ENCODE results near the gene SMARCAL1. TPM values are rescaled to one million over a fixed set of nuclear protein-coding genes. Genes with fewer than 3 reads are reported as not detected.

The SMARCAL1 gene
- total and polyA plus RNA-seq, 4 donors, result 9.4 to 29.8 (median 12.4) TPM

DNA sequence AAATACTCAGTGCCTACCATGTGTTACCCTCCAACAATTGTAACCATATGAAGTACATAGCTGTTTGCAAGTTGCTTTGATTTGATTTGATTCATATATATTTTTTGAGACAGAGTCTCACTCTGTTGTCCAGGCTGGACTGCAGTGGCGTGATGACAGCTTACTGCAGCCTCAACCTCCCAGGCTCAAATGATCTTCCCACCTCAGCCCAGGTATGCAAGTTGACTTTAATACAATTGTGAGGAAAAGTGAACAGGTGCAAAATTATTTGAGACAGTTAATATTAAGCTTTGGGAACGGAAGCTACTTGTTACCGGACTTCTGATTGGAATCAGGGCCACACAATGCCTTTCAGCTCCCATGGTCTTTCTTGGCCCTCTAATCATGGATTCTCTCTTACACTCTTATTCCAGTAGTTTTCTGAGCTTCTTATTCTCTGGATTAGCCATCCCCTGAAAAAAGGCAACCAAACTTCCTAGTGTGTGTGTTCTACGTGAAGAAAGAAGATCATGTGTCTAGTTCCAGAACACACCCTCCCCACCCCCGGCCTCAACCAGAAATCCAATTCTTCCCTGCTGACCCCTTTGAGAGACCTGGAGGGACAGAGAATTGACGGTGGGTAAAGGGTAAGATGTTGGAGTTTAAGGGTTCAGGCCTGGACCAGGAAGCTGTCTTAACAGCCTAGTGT lies 85.2 kb downstream of the SMARCAL1 start:
- ATAC-seq (ENCODE audit: low FRiP score) (no peak), DNase-seq (no peak)
- 81 to 90% methylated on average over 6 of the region's 6 CpGs for WGBS, 2 donors
- no peaks in the 10 kb centered on the region for H3K4me1 ChIP-seq (ENCODE audit: control insufficient read depth in 1 of 2, insufficient read depth in 2 of 2, low read length in 2 of 2)
- no peaks in the 10 kb centered on the region for H3K9me3 ChIP-seq (ENCODE audit: control insufficient read depth, low read length)
- H3K4me3 ChIP-seq (ENCODE audit: low read length in 2 of 2), result peak overlapping the region; percentile 6 to 63
- intact Hi-C loops (cut with DNase I), result no loop called here
- H3K27me3 ChIP-seq (ENCODE audit: control insufficient read depth in 1 of 2, insufficient read depth in 2 of 2, low read length in 1 of 2), result no peaks in the 10 kb centered on the region
- H3K36me3 ChIP-seq (ENCODE audit: control insufficient read depth in 1 of 2, insufficient read depth in 2 of 2, low read length in 1 of 2), result peaks cover 0 to 1% of the 10 kb centered on the region in 2 donors
- H3K27ac ChIP-seq (ENCODE audit: low read depth in 1 of 2, low read length in 2 of 2), result peak overlapping the region in 1 of 2 donors; percentile 8

DNA sequence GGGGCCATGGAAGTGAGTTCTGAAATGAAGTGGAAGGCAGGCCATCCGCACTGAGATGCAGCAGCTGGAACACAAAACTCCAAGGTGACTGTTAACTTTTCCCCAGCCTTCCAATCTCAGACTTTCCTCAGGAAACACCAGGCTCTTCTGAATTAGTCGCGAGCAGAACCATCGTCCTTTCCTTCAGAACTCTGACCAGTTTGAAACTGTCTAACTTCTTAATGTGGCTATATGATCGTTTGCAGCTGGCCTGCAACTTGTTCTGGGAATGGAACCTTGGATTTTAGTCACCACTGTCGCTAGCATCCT lies 85.7 kb downstream of the SMARCAL1 start:
- peak overlapping the region; percentile 42 to 63 for H3K4me3 ChIP-seq (ENCODE audit: low read length in 2 of 2)
- no peaks in the 10 kb centered on the region for H3K4me1 ChIP-seq (ENCODE audit: control insufficient read depth in 1 of 2, insufficient read depth in 2 of 2, low read length in 2 of 2)
- ATAC-seq (ENCODE audit: low FRiP score) (no peak), DNase-seq (no peak)
- H3K27ac ChIP-seq (ENCODE audit: low read depth in 1 of 2, low read length in 2 of 2), result peak overlapping the region in 1 of 2 donors; percentile 8
- H3K36me3 ChIP-seq (ENCODE audit: control insufficient read depth in 1 of 2, insufficient read depth in 2 of 2, low read length in 1 of 2), result peaks cover 0 to 3% of the 10 kb centered on the region in 2 donors
- H3K27me3 ChIP-seq (ENCODE audit: control insufficient read depth in 1 of 2, insufficient read depth in 2 of 2, low read length in 1 of 2), result no peaks in the 10 kb centered on the region
- no peaks in the 10 kb centered on the region for H3K9me3 ChIP-seq (ENCODE audit: control insufficient read depth, low read length)
- intact Hi-C loops (cut with DNase I), result no loop called here
- 17 to 18% methylated on average over 6 of the region's 6 CpGs for WGBS, 2 donors

DNA sequence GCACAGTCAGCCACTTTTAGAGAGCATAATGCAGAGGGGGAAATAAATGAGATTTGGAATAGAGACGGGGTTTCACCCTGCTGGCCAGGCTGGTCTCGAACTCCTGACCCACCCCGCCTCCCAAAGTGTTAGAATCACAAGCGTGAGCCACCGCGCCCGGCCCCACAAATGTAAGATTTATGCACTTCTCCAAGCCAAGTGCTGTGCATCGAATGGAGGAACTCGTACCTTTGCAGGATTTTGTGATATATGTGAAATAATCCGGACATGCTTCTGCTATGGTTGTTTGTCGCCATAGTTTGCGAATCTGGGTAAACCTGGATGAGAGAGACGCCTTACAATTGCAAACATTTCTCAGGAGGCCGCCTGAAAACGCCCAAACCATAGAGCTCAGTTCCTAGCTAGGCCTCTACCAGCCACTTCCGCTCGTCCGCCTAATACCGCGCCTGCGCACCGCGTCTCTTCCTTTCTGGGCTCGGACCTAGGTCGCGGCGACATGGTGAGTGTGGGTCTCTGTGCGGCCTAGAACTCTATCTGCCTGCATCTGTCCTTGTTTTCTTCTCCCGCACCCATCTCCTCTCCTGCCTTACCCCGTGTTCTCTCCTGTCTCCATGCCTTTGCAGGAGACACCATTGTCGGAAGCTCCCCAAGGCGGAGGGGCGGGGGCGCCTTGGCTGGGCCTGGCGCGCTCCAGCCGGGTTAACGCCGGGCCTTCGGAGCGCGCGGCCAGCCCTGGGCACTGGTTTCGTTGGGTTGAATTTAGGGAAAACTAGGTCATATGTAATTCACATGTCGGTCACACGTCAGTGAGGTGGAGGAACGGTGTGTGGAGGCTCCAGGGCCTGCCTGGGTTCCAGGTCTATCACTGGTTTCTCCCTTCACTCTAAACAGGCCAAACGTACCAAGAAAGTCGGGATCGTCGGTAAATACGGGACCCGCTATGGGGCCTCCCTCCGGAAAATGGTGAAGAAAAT lies 86.4 kb downstream of the SMARCAL1 start, which contains the start of gene RPL37A:
RPL37A (plus strand) TSS at position 466 of the 974 bp plus-strand sequence; CDS start at position 497, 31 bp downstream.
- Histone ChIP-seq H3K9me3 (ENCODE audit: control insufficient read depth, low read length) (no peaks in the 10 kb centered on the region), H3K4me1 (ENCODE audit: control insufficient read depth in 1 of 2, insufficient read depth in 2 of 2, low read length in 2 of 2) (no peaks in the 10 kb centered on the region), H3K27ac (ENCODE audit: low read depth in 1 of 2, low read length in 2 of 2) (peak within 1 kb of the TSS in 1 of 2 donors; percentile 75), H3K36me3 (ENCODE audit: control insufficient read depth in 1 of 2, insufficient read depth in 2 of 2, low read length in 1 of 2) (peaks cover 0 to 3% of the 10 kb centered on the region in 2 donors), H3K27me3 (ENCODE audit: control insufficient read depth in 1 of 2, insufficient read depth in 2 of 2, low read length in 1 of 2) (no peaks in the 10 kb centered on the region), H3K4me3 (ENCODE audit: low read length in 2 of 2) (peak within 1 kb of the TSS; percentile 42 to 63)
- intact Hi-C loops (cut with DNase I), result no loop called here
- peak; percentile 96 to 97 for DNase-seq
- peak; percentile 98 for ATAC-seq (ENCODE audit: low FRiP score)
- WGBS, 2 donors, result 0 to 1% methylated on average over 54 of the region's 54 CpGs

DNA sequence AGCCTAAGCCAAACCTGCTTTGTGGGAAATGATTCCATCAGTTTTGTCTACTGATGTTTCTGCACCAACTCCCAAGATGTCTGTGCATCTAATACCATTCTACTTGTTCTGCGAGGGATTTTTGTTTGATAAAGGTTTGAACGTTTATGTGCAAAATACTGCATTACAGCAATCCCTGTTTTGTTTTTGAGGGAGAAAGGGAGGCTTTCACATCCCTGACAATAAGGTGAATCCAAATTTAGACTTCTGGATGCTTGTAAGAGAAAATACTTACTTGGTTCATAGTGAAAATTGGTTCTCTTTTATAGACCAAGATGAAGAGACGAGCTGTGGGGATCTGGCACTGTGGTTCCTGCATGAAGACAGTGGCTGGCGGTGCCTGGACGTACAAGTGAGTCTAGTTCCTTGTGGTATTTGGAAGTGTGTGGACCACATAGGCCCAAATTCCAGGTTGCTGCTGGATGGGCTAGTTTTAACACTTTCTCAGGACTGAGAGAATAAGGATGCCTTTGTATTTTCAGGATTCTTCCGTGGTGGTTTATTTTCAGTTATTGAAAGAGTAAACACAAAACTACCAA lies 87.4 kb downstream of the SMARCAL1 start:
- no peaks in the 10 kb centered on the region for H3K27me3 ChIP-seq (ENCODE audit: control insufficient read depth in 1 of 2, insufficient read depth in 2 of 2, low read length in 1 of 2)
- intact Hi-C loops (cut with DNase I), result no loop called here
- H3K4me1 ChIP-seq (ENCODE audit: control insufficient read depth in 1 of 2, insufficient read depth in 2 of 2, low read length in 2 of 2), result no peaks in the 10 kb centered on the region
- peak overlapping the region; percentile 40 to 63 for H3K4me3 ChIP-seq (ENCODE audit: low read length in 2 of 2)
- no peak overlapping the region for H3K27ac ChIP-seq (ENCODE audit: low read depth in 1 of 2, low read length in 2 of 2)
- ATAC-seq (ENCODE audit: low FRiP score) (no peak), DNase-seq (no peak)
- H3K9me3 ChIP-seq (ENCODE audit: control insufficient read depth, low read length), result no peaks in the 10 kb centered on the region
- H3K36me3 ChIP-seq (ENCODE audit: control insufficient read depth in 1 of 2, insufficient read depth in 2 of 2, low read length in 1 of 2), result peaks cover 0 to 3% of the 10 kb centered on the region in 2 donors
- 16 to 19% methylated on average over 6 of the region's 6 CpGs for WGBS, 2 donors

DNA sequence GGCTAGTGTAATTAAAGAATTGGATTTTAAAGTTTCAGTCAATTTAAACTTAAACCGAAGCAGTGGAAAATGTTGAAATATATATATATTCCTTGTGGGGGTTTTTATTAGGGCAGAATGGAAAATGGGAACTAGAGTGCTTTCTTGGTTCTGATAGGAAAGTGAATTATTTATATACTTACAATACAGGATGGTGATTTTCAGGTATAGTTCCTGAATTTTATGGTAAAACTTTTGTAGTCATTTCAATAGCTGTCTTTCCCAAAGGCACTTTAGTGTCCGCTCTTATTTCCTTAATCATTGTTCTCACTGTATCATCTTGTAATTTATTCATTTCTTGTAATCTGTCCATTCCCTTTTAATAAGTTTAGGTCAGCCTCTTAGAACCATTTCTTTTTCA lies 88.3 kb downstream of the SMARCAL1 start:
- no peak for DNase-seq
- WGBS, 2 donors, result 94 to 95% methylated on average over 2 of the region's 2 CpGs
- Histone ChIP-seq H3K9me3 (ENCODE audit: control insufficient read depth, low read length) (no peaks in the 10 kb centered on the region), H3K36me3 (ENCODE audit: control insufficient read depth in 1 of 2, insufficient read depth in 2 of 2, low read length in 1 of 2) (peaks cover 0 to 3% of the 10 kb centered on the region in 2 donors), H3K27me3 (ENCODE audit: control insufficient read depth in 1 of 2, insufficient read depth in 2 of 2, low read length in 1 of 2) (no peaks in the 10 kb centered on the region), H3K4me3 (ENCODE audit: low read length in 2 of 2) (no peak overlapping the region), H3K4me1 (ENCODE audit: control insufficient read depth in 1 of 2, insufficient read depth in 2 of 2, low read length in 2 of 2) (no peaks in the 10 kb centered on the region), H3K27ac (ENCODE audit: low read depth in 1 of 2, low read length in 2 of 2) (no peak overlapping the region)
- ATAC-seq (ENCODE audit: low FRiP score), result no peak
- intact Hi-C loops (cut with DNase I), result no loop called here

DNA sequence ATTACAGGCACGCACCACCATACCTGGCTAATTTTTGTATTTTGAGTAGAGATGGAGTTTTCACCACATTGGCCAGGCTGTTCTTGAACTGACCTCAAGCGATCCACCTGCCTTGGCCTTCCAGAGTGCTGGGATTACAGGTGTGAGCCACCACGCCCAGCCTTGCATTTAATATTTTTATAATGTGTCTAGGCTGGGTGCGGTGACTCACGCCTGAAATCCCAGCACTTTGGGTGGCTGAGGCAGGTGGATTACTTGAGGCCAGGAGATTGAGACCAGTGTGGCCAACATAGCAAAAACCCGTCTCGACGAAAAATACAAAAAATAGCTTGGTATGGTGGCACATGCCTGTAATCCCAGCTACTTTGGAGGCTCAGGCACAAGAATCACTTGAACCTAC lies 89.6 kb downstream of the SMARCAL1 start:
- 85% methylated on average over 8 of the region's 8 CpGs for WGBS, 2 donors
- H3K4me3 ChIP-seq (ENCODE audit: low read length in 2 of 2), result no peak overlapping the region
- no peaks in the 10 kb centered on the region for H3K4me1 ChIP-seq (ENCODE audit: control insufficient read depth in 1 of 2, insufficient read depth in 2 of 2, low read length in 2 of 2)
- ATAC-seq (ENCODE audit: low FRiP score), result no peak
- intact Hi-C loops (cut with DNase I), result no loop called here
- no peak overlapping the region for H3K27ac ChIP-seq (ENCODE audit: low read depth in 1 of 2, low read length in 2 of 2)
- H3K27me3 ChIP-seq (ENCODE audit: control insufficient read depth in 1 of 2, insufficient read depth in 2 of 2, low read length in 1 of 2), result no peaks in the 10 kb centered on the region
- H3K9me3 ChIP-seq (ENCODE audit: control insufficient read depth, low read length), result no peaks in the 10 kb centered on the region
- DNase-seq, result no peak
- H3K36me3 ChIP-seq (ENCODE audit: control insufficient read depth in 1 of 2, insufficient read depth in 2 of 2, low read length in 1 of 2), result peaks cover 0 to 3% of the 10 kb centered on the region in 2 donors

DNA sequence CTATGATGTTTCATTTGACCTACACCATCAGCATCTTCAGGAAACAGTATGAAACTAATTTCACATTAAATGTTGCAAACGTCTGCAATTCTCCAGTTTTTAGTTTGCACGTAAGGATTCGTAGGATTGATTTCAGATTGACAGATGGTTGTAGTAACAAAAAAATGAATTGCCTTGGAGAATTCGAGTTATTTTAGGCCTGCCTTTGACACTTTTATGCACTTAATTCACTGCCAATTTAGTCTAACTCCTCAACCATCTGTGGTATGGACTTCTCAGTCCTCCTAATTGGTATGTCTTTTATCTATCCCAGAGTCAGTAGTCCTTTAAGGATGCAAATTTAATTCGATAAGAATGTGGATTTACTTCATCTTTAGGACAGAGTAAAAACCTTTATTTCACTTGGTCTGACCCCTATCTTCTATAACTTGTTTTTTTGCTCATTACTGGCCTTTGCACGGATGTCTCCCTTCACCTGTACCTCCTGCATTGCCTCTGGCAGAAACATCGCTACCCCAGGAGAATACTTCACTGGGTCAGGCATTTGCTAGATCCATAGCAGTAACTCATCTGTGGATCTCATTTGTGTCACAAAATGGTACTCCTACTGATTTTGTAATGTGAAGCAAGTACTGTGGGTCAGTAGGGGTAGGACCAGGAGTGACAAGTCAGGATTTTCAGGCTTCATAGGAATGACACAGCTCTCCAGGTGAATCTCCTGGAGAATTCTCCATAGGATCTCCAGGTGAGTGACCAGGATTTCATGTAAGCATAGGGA lies 90.3 kb downstream of the SMARCAL1 start:
- intact Hi-C loops (cut with DNase I), result no loop called here
- ATAC-seq (ENCODE audit: low FRiP score) (no peak), DNase-seq (no peak)
- Histone ChIP-seq H3K36me3 (ENCODE audit: control insufficient read depth in 1 of 2, insufficient read depth in 2 of 2, low read length in 1 of 2) (peaks cover 0 to 3% of the 10 kb centered on the region in 2 donors), H3K4me1 (ENCODE audit: control insufficient read depth in 1 of 2, insufficient read depth in 2 of 2, low read length in 2 of 2) (no peaks in the 10 kb centered on the region), H3K9me3 (ENCODE audit: control insufficient read depth, low read length) (no peaks in the 10 kb centered on the region), H3K27ac (ENCODE audit: low read depth in 1 of 2, low read length in 2 of 2) (no peak overlapping the region), H3K27me3 (ENCODE audit: control insufficient read depth in 1 of 2, insufficient read depth in 2 of 2, low read length in 1 of 2) (no peaks in the 10 kb centered on the region), H3K4me3 (ENCODE audit: low read length in 2 of 2) (no peak overlapping the region)
- WGBS, 2 donors, result 68 to 72% methylated on average over 7 of the region's 7 CpGs

DNA sequence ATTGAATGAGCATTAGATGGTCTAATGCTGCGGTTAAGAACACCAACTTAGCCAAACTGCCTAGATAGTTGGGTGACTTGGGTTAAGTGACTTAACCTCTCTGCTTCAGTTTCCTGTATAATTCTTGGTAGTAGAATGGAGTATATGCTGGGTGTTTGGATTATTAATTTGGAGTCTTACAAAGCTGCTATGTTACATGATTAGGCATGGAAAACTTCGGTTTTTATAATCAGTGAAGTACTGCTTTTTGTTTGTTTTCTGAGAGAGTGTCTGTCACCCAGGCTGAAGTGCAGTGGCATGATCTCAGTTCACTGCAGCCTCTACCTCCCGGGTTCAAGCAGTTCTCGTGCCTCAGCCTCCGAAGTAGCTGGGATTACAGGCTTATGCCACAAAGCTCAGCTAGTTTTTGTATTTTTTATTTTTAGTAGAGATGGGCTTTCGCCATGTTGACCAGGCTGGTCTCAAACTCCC lies 90.9 kb downstream of the SMARCAL1 start:
- H3K4me1 ChIP-seq (ENCODE audit: control insufficient read depth in 1 of 2, insufficient read depth in 2 of 2, low read length in 2 of 2), result no peaks in the 10 kb centered on the region
- WGBS, 2 donors, result 79 to 81% methylated on average over 6 of the region's 6 CpGs
- intact Hi-C loops (cut with DNase I), result no loop called here

More for the DNA sequence above, 90.9 kb downstream of the SMARCAL1 start:
- no peak overlapping the region for H3K4me3 ChIP-seq (ENCODE audit: low read length in 2 of 2)
- H3K9me3 ChIP-seq (ENCODE audit: control insufficient read depth, low read length), result no peaks in the 10 kb centered on the region
- DNase-seq, result no peak
- no peak for ATAC-seq (ENCODE audit: low FRiP score)
- peaks cover 0 to 3% of the 10 kb centered on the region in 2 donors for H3K36me3 ChIP-seq (ENCODE audit: control insufficient read depth in 1 of 2, insufficient read depth in 2 of 2, low read length in 1 of 2)
- no peaks in the 10 kb centered on the region for H3K27me3 ChIP-seq (ENCODE audit: control insufficient read depth in 1 of 2, insufficient read depth in 2 of 2, low read length in 1 of 2)
- H3K27ac ChIP-seq (ENCODE audit: low read depth in 1 of 2, low read length in 2 of 2), result no peak overlapping the region

Data from aorta (tissue), 5 donors.